Right renal pelvis (tissue), 4 donors: ENCODE data around the gene ADAP1. TPM values are rescaled to one million over a fixed set of nuclear protein-coding genes. Genes with fewer than 3 reads are reported as not detected.
"Not testable (repeated sequence)": the region's sequence is repeated elsewhere in the genome, so short reads cannot be mapped to it uniquely, and the experiment has no call there.

Experiments
- DNase-seq, 4 donors: peaks; one replicate each; pipeline ENCODE4 v3.0.0-alpha.2; 2013; ENCODE audit warnings: low read depth in 4 of 4, low spot score in 3 of 4, missing footprints in 1 of 4
- polyA plus RNA-seq, 4 donors: library from polyadenylated mRNA; unstranded; fragments of 120-200 nt; gene quantifications; one replicate each; pipeline ENCODE4 v1.2.1, GENCODE V29; 2013; ENCODE audit not compliant: insufficient read length in 4 of 4

ADAP1 gene, protein sequence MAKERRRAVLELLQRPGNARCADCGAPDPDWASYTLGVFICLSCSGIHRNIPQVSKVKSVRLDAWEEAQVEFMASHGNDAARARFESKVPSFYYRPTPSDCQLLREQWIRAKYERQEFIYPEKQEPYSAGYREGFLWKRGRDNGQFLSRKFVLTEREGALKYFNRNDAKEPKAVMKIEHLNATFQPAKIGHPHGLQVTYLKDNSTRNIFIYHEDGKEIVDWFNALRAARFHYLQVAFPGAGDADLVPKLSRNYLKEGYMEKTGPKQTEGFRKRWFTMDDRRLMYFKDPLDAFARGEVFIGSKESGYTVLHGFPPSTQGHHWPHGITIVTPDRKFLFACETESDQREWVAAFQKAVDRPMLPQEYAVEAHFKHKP
- 10 to 100 TPM; 14.6 to 18.2 (median 15.1) TPM for polyA plus RNA-seq

- DNase-seq: no peak
Measured at GRCh38 chr7:954330-955238, at the start of gene ADAP1. TSS of gene ADAP1 (minus strand) at chr7:954680. CDS start at chr7:954477, 203 bp downstream.

DNA sequence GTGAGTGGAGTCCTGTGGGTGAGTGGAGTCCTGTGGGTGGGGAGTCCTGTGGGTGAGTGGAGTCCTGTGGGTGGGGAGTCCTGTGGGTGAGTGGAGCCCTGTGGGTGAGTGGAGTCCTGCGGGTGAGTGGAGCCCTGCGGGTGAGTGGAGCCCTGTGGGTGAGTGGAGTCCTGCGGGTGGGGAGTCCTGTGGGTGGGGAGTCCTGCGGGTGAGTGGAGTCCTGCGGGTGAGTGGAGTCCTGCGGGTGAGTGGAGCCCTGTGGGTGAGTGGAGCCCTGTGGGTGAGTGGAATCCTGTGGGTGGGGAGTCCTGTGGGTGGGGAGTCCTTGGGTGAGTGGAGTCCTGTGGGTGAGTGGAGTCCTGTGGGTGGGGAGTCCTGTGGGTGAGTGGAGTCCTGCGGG is 48.0 kb upstream of the ADAP1 start:
- DNase-seq: not testable (repeated sequence)

DNA sequence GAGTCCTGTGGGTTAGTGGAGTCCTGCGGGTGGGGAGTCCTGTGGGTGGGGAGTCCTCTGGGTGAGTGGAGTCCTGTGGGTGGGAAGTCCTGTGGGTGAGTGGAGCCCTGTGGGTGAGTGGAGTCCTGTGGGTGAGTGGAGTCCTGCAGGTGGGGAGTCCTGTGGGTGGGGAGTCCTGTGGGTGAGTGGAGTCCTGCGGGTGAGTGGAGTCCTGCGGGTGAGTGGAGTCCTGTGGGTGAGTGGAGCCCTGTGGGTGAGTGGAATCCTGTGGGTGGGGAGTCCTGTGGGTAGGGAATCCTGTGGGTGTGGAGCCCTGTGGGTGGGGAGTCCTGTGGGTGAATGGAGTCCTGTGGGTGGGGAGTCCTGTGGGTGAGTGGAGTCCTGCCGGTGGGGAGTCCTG is 47.5 kb upstream of the ADAP1 start:
- not testable (repeated sequence) for DNase-seq

DNA sequence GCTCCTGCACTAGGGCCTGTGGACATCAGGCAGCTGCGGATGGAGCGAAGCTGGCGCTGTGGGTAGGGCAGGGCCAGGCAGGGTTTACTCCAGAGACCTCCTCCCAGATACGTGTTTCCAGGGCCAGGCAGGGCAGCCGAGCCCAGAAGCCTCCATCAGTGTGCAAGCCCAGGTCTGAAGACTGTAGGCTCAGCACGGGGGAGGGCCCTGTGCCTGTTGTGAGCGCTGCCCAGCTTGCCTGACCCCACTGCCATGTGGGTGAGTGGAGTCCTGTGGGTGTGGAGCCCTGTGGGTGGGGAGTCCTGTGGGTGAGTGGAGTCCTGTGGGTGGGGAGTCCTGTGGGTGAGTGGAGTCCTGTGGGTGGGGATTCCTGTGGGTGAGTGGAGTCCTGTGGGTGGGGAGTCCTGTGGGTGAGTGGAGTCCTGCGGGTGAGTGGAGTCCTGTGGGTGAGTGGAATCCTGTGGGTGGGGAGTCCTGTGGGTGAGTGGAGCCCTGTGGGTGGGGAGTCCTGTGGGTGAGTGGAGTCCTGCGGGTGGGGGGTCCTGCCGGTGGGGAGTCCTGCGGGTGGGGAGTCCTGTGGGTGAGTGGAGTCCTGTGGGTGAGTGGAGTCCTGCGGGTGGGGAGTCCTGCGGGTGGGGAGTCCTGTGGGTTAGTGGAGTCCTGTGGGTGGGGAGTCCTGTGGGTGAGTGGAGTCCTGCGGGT is 46.7 kb upstream of the ADAP1 start:
- not testable (repeated sequence) for DNase-seq

DNA sequence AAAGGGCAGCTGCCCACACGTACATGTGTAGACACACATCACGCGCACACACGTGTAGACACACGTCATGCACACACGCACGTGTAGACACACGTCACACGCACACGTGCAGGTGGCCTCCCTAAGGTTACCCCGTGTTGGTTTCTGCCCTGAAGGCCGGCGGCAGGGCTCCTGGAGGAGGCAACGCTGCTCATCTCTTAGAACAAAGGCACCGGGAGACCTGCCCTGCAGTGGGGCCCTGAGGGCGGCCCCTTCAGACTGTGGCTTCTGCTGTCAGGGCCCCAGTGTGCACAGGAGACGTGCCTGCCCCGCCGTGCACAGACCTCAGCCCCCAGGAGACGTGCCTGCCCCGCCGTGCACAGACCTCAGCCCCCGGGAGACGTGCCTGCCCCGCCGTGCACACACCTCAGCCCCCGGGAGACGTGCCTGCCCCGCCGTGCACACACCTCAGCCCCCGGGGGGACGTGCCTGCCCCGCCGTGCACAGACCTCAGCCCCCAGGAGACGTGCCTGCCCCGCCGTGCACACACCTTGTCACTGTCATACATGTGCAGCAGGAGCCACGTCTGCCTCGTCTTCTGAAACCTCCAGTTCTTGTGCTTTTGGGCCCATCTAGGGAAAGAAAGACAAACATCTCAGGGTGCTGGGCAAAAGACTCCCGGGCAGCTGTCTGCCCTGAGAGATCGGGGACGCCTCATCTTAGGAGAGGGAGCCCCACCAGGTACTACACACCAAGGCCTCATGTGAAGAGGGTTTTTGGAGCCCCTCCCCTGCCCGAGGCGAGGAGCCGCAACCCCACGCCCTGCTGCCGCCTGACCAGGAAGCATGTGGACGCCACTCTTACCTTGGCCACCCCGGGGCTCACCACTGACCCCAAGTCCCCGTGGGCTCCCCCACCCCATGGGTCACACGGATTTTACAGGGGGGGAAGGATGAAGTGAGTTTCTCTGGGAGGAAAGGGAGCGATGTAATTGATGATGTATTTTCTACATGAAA is 45.8 kb upstream of the ADAP1 start:
- no peak for DNase-seq

- no peak for DNase-seq
Measured at GRCh38 chr7:999149-999879, 44.8 kb upstream of the ADAP1 start.

- no peak for DNase-seq
Measured at GRCh38 chr7:997404-998395, 43.2 kb upstream of the ADAP1 start.

DNA sequence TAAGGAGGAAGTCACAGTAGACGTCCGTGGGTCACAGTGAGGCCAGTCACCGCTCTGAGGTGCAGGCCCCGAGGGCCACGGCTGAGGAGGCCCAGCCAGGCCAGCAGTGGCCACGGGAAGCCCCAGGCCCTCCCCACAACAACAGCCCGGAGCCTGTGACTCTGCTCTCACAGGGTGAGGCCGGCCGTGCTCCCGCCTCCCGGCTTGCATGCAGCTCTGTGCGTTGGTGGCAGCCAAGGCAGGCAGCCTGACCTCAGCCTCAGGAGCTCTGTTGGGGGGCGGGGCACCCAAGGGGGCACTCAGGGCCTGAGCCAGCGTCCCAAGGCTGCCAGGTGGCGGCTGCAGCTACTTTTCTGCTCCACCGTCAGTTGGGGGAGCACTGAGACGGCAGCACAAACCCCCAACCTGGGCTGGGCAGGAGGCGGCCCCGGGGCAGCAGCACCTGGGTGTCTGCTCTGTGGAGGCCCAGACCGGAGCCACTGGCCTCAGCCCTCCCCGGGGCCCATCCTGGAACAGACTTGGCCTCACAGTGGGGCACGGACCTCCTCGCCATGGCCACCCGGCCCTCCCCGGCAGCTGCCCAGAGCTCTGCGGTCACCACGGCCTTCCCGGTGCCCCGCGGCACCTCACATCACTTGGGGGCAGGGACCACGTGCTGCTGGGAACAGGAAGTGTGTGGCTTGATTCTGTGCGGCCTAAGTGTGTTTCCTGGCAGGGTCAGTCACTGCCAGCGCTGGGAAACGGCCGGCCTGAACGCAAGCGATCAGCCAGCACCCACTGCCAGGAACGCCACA is 41.8 kb upstream of the ADAP1 start:
- no peak for DNase-seq

- DNase-seq: no peak
Measured at GRCh38 chr7:995571-995970, 41.1 kb upstream of the ADAP1 start.

- no peak for DNase-seq
Measured at GRCh38 chr7:994592-995308, 40.3 kb upstream of the ADAP1 start.

- peak; percentile 92 to 93 (median 93) for DNase-seq
Measured at GRCh38 chr7:992709-993607, 38.5 kb upstream of the ADAP1 start.

DNA sequence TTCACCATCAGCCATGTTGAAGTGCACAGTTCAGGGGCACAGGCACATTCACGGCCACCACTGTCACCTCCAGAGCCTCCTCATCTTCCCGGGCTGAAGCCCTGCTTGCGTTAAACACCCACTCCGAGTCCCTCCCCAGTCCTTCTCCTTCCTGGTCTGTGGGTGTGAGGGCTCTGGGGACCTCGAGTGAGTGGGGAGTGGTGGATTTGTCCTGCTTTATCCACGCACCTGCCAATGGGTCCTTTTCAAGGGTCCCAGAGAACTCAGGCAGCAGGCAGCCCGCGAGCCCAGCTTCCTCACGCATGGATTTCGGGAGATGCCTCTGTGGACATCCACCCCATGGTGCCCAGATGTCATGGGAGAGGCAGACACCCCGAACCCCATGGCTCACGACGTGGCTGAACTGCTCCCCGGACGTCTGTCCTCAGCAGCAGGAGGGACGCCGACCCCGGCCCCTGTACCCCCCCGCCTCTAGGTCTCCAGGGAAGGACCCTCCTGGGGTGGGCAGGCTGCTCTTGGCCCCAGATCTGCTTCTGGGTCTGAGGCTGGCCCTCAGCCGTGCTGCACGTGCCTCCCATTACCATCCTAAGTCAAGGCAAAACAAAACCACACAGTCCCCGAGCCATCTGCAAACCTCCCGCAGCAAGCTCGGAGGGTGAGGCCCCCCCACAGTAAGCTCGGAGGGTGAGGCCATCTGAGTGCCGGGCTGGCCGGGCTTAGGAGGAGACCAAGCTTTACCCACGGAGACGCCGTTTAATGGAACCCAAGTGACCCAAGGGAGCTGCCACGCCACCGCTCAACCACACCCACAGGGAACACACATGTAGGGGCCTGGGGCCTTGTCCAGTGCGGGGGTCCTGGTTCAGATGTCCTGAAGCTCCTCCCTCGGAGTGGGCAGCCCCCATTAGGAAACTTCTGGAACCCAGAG is 37.5 kb upstream of the ADAP1 start:
- no peak for DNase-seq

DNA sequence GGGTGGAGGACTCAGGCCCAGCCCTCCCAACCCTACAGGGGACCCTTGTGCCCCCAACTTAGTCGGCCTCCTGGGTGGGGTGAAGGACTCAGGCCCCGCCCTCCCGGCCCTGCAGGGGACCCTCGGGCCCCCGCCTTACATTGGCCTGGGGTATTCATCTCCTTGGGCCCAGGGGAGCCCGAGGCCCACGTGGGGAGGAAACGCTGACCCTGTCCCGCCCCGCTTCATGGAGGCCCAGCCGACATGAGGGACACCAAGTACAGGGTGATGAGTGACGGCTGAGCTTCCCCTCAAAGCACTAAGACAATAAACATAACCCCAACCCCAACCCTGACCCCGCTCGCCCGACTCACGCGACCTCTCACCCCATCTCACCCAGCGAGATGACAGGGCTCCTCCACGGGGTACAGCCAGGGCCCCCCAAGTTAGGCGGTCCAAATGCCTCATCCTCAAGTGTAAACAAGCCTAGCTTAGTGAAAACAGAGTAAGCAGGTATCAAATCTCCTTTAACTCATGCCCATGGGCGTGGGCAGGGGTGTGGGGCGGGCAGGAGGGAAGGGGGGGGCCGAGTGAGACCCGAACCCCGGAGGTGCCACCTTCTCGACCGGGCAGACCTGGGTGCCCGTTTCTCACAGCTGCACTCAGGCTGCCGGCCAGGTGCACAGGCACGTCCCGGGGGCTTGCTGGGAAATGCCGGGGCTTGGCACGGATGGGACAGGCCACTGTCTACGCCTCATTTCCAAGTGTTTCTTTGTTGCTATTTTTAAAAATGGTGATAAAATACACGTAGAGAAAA is 36.7 kb upstream of the ADAP1 start:
- DNase-seq: no peak
